Lower leg skin (tissue), 4 donors: ENCODE measurements around the gene AJAP1. TPM values are rescaled to one million over a fixed set of nuclear protein-coding genes. Genes with fewer than 3 reads are reported as not detected.

Experiments
- DNase-seq, 2 donors: peaks; one replicate each; pipeline ENCODE4 v3.0.0-alpha.2; 2019; ENCODE audit warnings: low spot score in 2 of 2
- H3K4me3 ChIP-seq: fragments of 200-600 bp; sonication (generic); 2 replicates; pipeline ENCODE4 v1.5.1; 2017; ENCODE audit warnings: mild to moderate bottlenecking, low read depth; ENCODE audit not compliant: poor library complexity, severe bottlenecking
- POLR2A ChIP-seq, 2 donors: fragments of 450-650 bp; IDR thresholded peaks; one replicate each; pipeline ENCODE4 v1.6.1; 2016 to 2017; ENCODE audit warnings: antibody characterized with exemption in 2 of 2, mild to moderate bottlenecking in 1 of 2, moderate library complexity in 1 of 2
- WGBS, 2 donors: methylation state at CpG; one replicate each; pipeline ENCODE4 v1.1.5; 2018; 5-methylcytosine and 5-hydroxymethylcytosine counted together
- intact Hi-C: fragments of 100-400 bp; cut with DNase I; formaldehyde crosslinking; loops from one replicate; pipeline ENCODE4 v1.15.0; 2023; ENCODE audit warnings: low total_unique reads
- total RNA-seq, 4 donors: library from RNA; depleted of rRNA; stranded (reverse); fragments of >200 nt; gene quantifications; one replicate each; pipeline ENCODE4 v1.1.0, GENCODE V29; 2016
- TF ChIP-seq, protein P1 (sequence below), 3 donors: fragments of 450-650 bp; IDR thresholded peaks; one replicate each; pipeline ENCODE4 v1.5.1; 2016; ENCODE audit warnings: antibody characterized with exemption in 3 of 3, mild to moderate bottlenecking in 3 of 3, moderate library complexity in 2 of 3

AJAP1 gene
- total RNA-seq, 4 donors from 2014 or later: 0.69 to 1.7 (median 1.3) TPM

DNA sequence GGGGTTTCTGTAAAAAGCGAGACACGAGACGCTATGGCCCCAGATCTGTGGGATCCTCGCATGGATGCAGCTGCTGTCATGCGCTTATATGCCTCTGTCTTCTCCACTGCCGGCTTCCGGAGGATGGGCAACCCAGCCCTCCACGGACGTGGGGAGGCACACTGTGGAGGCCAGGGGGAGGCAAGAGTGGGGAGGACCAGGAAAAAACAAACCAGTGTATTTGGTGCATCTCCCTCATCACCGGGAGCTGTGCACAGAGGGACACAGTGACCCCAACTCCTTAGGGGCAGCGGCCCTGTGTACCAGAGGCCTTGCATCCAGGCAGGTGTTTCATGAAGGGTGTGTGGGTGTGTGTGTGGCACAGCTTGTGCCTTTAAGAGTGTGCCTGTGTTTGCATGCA, 95.0 kb downstream of the AJAP1 start:
- WGBS, 2 donors: 82 to 90% methylated on average over 10 to 11 of the region's 11 CpGs
- H3K4me3 ChIP-seq: no peak overlapping the region
- no peak for DNase-seq
- no peak for TF ChIP-seq POLR2A (IDR thresholded peaks at IDR 0.05)
- TF ChIP-seq, protein P1, sequence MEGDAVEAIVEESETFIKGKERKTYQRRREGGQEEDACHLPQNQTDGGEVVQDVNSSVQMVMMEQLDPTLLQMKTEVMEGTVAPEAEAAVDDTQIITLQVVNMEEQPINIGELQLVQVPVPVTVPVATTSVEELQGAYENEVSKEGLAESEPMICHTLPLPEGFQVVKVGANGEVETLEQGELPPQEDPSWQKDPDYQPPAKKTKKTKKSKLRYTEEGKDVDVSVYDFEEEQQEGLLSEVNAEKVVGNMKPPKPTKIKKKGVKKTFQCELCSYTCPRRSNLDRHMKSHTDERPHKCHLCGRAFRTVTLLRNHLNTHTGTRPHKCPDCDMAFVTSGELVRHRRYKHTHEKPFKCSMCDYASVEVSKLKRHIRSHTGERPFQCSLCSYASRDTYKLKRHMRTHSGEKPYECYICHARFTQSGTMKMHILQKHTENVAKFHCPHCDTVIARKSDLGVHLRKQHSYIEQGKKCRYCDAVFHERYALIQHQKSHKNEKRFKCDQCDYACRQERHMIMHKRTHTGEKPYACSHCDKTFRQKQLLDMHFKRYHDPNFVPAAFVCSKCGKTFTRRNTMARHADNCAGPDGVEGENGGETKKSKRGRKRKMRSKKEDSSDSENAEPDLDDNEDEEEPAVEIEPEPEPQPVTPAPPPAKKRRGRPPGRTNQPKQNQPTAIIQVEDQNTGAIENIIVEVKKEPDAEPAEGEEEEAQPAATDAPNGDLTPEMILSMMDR (IDR thresholded peaks at IDR 0.05): no peak
- intact Hi-C loops: no loop called here

DNA sequence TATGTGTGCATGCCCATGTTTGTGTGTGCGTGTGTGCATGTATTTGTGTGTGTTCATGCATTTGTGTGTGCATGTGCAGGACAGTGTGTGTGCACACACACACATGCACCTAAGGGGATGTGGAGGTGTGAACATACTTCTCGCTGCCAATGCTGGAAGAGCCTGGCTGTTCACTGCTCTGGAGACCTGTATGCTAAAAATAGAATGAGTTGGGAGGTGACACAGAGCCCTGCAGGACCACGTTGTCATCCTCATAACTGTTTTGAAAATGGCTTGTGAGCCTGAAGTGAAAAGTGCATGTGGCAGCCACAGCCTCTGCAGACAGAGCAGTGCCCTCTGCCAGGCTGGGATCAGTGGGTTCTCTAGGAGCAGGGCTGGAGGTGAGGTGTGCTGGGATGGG, 95.8 kb downstream of the AJAP1 start:
- no peak overlapping the region for H3K4me3 ChIP-seq
- intact Hi-C loops: no loop called here
- TF ChIP-seq, protein P1 (IDR thresholded peaks at IDR 0.05): no peak
- TF ChIP-seq POLR2A (IDR thresholded peaks at IDR 0.05): no peak
- no peak for DNase-seq
- WGBS, 2 donors: 48 to 49% methylated on average over 3 of the region's 3 CpGs

DNA sequence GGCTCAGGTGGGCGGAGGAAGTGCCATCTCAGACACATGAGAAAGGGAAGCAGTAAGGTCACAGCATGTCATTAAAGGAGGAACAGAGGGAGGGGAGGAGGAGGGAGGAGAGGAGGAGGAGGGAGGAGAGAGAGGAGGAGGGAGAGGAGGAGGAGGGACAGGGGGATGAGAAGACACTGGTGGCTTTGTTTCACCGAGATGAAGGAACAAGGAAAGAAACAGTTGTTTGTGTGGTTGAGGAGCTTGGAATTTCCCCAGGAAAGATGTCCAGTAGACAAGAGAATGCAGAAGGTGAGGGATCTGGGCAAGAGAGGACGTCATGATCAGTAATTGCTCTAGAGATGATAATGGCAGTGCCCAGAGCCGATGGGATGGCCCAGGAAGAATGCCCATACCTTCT, 97.7 kb downstream of the AJAP1 start:
- intact Hi-C loops: no loop called here
- DNase-seq: no peak
- no peak for TF ChIP-seq POLR2A (IDR thresholded peaks at IDR 0.05)
- TF ChIP-seq, protein P1 (IDR thresholded peaks at IDR 0.05): no peak
- 61 to 63% methylated on average over 4 of the region's 4 CpGs for WGBS, 2 donors
- H3K4me3 ChIP-seq: no peak overlapping the region

DNA sequence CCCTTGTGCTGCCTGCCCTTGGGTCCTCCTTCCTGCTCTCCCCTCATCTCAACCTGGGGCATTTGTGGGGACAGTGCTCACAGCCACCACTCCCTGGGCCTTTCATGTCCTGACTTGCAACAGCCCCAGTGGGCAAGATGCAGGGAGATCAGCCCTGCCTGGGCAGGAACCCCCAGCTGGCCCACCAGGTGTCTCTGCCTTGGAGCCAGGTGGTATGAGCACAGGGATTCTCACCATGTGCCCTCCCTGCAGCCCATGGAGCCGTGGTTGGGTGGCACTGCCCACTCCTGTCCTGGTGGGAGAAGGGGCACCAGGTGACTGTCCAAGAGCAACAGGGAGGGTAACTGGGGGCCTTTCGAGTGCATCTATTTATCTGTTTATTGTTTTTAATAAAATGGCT, 100.4 kb downstream of the AJAP1 start:
- intact Hi-C loops: no loop called here
- WGBS, 2 donors: 81% methylated on average over 2 of the region's 2 CpGs

DNA sequence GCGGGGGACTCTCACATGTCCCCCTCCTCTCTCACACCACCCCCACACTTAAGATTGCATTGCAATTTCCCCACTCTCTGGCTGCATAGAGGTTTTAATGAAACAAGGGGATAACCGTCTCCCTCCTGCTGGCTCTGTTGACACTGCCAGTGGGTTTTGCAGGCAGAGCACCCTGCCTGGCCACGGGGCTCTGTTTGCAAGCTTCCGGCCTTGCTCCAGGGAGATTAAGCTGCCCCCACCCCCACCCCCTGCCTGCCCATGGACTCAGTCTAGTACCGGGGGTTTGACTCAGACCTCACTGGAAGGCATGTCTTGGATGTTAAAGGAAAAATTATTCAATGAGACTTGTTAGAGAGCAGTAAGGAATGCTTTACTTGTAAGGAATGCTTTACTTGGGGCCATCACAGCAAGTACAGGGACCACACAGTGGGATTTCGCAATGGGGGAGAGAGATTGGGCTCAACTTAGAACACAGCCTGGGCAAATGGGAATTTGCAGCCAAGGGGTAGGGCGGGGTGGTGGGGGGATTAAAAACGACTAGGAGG, 101.0 kb downstream of the AJAP1 start:
- no peak overlapping the region for H3K4me3 ChIP-seq
- intact Hi-C loops: no loop called here
- no peak for TF ChIP-seq POLR2A (IDR thresholded peaks at IDR 0.05)
- TF ChIP-seq, protein P1 (IDR thresholded peaks at IDR 0.05): no peak
- DNase-seq: no peak
- 24 to 26% methylated on average over 8 of the region's 8 CpGs for WGBS, 2 donors

More for the DNA sequence above, 100.4 kb downstream of the AJAP1 start:
- no peak for DNase-seq
- H3K4me3 ChIP-seq: no peak overlapping the region
- no peak for TF ChIP-seq POLR2A (IDR thresholded peaks at IDR 0.05)
- TF ChIP-seq, protein P1 (IDR thresholded peaks at IDR 0.05): no peak

DNA sequence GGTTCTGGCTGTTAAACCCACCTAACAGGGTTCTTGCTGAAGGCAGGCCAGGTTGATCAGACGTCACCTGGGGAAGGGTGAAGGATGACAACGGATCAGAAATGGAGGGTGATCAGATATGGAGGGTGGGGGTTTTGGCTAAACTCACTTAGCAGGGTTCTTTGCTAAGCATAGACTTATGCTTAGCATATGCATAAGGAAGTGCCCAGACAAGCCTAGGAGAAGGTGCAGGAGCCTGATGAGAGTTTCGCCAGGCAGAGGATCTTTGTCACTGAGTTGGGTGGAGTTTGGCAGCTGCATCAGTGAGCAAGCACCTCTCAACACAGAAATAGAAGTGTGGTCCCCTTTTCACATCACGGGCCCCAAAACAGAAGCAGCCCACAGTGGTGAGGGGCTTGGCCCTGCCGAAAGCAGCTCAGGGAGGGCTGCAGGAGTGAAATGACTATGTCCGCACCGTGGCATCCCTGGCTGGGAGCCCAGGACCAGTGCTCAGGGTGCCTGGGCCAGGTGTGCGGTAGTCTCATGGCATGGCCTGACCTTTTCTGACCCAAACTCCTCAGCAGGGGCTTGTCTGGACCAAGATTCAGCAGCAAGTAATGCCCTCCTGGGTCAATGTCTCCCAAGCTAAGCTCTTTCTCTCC, 101.6 kb downstream of the AJAP1 start:
- TF ChIP-seq POLR2A (IDR thresholded peaks at IDR 0.05): no peak
- TF ChIP-seq, protein P1 (IDR thresholded peaks at IDR 0.05): no peak
- intact Hi-C loops: no loop called here
- no peak for DNase-seq
- no peak overlapping the region for H3K4me3 ChIP-seq
- 37 to 53% methylated on average over 8 of the region's 8 CpGs for WGBS, 2 donors
